ENCODE results near the gene TOMM5.

The TOMM5 gene

DNA sequence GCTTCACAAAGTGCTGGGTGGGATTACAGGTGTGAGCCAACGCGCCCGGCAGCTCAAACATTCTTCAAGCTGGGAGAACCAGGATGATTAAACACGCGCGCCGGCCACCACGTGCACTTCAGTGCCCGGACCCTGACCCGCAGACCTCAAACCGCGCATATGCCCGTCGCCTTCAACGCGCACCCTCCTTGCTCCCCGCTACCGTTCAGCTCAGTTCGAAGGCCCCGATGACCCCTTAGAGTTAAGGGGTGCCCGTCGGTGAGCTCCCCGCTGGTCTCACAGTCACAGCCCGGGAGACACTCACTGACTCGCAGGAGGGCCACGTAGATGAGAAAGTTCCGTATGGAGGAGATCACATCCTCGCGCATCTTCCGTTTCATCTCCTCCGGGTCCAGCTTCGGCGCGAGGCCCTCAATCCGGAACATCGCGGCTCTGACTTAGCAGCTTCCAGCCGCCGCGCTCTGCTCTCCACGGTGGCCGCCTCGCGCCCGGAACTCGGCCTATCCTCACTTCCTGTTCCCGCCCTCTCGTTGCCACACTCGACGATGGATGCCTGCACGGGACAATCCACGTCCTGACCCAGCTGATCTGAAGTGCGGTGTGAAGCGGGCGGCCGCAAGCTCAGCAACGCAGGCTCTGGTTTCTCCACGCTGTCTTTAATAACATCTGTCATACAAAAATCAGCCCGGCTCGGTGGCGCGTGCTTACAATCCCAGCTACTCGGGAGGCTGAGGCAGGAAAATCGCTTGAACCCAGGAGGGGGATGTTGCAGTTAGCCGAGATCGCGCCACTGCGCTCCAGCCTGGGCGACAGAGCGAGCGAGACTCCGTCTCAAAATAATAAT lies at the start of gene TOMM5:
Gene TOMM5, minus strand, starts transcription at position 490 of the 844 bp plus-strand sequence. Its CDS starts 65 bp downstream, at position 425.
- peak; percentile 84 for DNase-seq

- no peak for DNase-seq
Measured at GRCh38 chr9:37641331-37641730, 48.9 kb upstream of the TOMM5 start.

- no peak for DNase-seq
Measured at GRCh38 chr9:37640246-37640645, 47.8 kb upstream of the TOMM5 start.

DNA sequence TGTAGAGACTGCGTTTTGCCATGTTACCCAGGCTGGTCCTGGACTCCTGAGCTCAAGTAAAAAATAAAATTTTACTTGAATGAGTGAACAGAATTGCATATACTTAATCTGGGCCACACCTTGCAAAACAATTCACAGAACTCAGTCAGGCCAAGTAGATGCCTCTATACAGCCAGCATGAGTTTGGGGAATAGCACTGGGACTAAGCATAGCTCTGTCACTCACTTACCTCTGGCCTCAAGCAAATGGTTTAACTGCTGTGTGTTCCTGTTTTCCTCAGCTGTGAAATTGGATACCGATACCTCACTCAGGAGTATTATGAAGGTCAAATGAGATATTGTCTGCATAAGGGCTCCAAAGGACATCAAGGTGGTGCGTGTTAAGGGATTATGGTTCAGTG lies 47.4 kb upstream of the TOMM5 start:
- DNase-seq: no peak

GRCh38 chr9:37639109-37639762 lies 46.8 kb upstream of the TOMM5 start:
- DNase-seq: no peak

GRCh38 chr9:37636511-37637448 lies 44.4 kb upstream of the TOMM5 start:
- DNase-seq: no peak

DNA sequence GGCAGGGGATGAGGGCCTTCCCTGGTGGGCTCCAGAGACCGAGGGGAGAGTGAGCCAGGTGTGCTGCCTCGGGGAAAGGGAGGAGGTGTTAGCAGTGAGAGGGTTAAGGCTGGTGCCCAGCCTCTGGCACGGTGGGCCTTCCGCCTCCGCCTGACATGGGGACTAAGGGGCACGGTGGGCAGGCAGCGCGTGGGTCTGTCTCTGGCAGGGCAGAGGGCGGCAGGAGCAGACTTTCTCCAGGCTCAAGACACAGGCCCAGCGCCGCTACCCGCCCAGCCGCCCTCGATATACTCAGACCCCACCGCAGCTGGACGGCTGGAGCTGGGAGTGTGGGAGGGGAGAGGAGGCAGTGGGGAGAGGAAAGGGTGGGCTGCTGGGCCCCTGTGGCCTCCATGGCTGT lies 43.4 kb upstream of the TOMM5 start:
- no peak for DNase-seq

- DNase-seq: no peak
Measured at GRCh38 chr9:37632479-37632878, 40.1 kb upstream of the TOMM5 start.

GRCh38 chr9:37626708-37627292 lies 34.4 kb upstream of the TOMM5 start:
- DNase-seq: no peak

GRCh38 chr9:37625758-37626147 lies 33.4 kb upstream of the TOMM5 start:
- no peak for DNase-seq

DNA sequence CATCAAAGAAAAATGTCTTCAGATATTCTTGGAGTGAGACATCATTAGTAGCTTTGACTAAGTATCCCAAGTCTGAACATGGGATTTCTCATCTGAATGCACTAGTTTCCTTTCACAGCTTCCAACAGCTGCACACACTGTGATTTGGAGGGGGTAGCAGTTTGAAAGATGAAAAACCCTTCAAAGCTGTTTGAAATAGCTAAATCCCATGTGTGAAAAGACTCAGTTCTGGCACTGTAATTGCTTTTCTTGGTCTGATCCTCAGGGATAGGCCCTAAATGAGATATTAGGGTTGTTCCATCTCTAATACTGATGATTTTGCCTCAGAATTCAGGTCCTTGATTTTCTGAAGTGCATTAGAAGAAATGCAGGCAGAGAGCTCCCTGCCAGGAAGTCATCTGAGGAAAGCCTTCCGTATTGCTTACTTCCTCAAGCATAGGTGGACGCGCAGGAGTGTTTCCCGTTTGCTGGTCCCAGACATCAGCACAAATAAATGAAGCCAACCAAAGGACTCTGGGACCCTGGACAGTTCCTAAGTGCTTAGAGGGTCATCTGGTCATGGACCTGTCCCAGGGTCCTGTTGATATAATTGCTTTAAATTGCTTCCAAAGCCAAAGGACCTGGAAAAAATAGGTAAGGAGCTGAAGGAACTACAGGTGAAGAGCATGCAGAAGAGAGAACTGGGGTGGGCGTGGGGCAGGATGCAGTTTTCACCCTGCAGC lies 32.8 kb upstream of the TOMM5 start:
- no peak for DNase-seq

DNA sequence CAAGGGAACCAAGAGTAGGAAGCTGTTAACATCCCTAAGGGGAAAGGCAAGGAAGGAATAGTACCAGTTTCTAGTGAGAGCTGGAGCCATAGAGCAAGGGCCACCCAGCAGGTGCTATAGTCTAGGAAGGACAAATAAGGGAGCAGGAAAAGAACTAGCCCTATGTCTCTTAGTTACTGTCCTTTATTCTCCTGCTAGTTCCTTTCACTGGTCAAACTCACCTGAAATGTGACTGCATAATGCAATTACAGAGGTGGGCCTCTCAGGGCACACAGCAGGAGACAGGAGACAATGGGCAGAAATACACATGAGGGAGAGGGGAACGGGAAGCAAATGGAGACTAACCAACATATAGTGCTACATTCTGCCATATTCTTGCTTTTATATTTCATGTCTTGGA lies 31.7 kb upstream of the TOMM5 start:
- DNase-seq: no peak

GRCh38 chr9:37623267-37623666 lies 30.9 kb upstream of the TOMM5 start:
- DNase-seq: no peak

DNA sequence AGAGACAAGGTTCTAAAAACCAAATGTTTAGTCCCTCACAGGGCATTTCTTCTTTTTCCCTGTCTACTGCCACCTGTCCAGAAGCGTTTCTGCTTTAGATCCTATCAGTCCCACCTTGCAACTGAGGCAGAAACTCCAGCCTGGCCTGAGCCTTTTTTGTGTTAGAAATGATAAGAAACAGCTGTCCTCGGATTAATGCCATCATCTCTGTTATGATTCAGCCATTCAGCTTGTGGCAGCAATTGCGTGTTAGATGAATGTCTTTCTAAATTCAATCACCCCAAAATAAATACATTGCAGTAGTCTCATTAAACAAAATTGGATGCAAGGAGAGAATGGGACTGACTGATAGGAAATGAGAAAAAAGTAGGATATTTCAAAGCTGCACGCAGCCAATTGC lies 30.1 kb upstream of the TOMM5 start:
- DNase-seq: no peak

- DNase-seq: no peak
Measured at GRCh38 chr9:37621273-37622121, 29.1 kb upstream of the TOMM5 start.

- DNase-seq: no peak
Measured at GRCh38 chr9:37620396-37620795, 28.0 kb upstream of the TOMM5 start.

GRCh38 chr9:37619806-37620205 lies 27.4 kb upstream of the TOMM5 start:
- DNase-seq: no peak

DNA sequence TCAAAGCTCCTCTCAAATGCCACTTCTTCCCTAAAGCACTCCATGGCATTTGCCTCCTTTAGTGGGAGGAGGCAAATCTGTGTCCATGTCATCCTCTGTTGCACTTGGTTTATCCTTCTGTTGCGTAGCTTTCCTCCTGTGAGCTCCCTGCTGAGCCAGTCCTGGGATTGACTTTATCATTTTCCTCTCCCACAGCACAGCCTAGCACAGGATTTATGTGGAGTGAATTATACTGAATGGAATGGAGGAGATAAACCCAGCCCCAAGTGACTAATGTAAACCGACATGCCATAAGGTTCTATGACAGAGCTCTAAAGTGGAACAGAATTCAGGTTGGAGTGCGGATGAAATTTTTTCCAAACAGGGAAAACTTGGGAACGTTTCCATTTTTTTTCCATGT lies 26.4 kb upstream of the TOMM5 start:
- no peak for DNase-seq

GRCh38 chr9:37617832-37618231 lies 25.4 kb upstream of the TOMM5 start:
- no peak for DNase-seq

DNA sequence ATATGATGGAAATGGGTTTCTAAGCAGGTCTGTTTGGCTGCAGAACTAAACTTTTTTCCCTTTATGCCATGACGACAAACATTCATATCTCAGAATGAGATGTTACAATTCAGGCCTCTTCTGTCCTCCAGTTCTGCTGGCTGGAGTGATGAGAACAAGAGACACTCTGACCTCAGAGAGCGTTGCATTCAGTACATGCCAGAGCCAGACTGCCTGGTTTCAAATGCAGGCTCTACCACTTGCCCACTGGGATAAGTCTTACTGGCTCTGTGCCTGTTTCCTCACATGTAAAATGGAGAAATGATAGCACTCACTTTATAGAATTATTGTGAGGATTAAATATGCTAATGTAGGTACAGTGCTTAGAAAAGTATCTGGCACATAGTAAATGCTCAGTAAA lies 24.8 kb upstream of the TOMM5 start:
- DNase-seq: no peak

- DNase-seq: no peak
Measured at GRCh38 chr9:37611961-37612360, 19.6 kb upstream of the TOMM5 start.
